PFSK-1 (cell line): ENCODE results near the gene NOL4L.
A peak's percentile ranks its signal among the peaks of the same experiment; 100 is the strongest.

Experiments
- FOXP2 ChIP-seq: optimal IDR thresholded peaks from 2 replicates; pipeline ENCODE3; 2011; ENCODE audit warnings: borderline replicate concordance, control low read depth, inconsistent platforms; ENCODE audit not compliant: insufficient read depth; ENCODE audit errors: extremely low read length, extremely low read depth
- POLR2AphosphoS5 ChIP-seq: IDR thresholded peaks from 2 replicates; pipeline ENCODE4 v1.6.1; 2012; ENCODE audit warnings: low read depth, mild to moderate bottlenecking, control low read depth, low read length, moderate library complexity
- REST ChIP-seq, 2 experiments: IDR thresholded peaks; 2 replicates each; pipeline versions ENCODE4 v1.6.1 to v1.8.0; 2011 to 2012; ENCODE audit warnings: low read depth in 2 of 2, low read length in 2 of 2, control low read depth in 1 of 2, inconsistent platforms in 1 of 2, mild to moderate bottlenecking in 1 of 2, moderate library complexity in 1 of 2; ENCODE audit not compliant: insufficient read depth in 1 of 2
- SIN3A ChIP-seq: IDR thresholded peaks from 2 replicates; pipeline ENCODE4 v1.6.1; 2012; ENCODE audit warnings: mild to moderate bottlenecking, low read length, moderate library complexity, borderline replicate concordance; ENCODE audit not compliant: insufficient read depth
- TAF1 ChIP-seq: IDR thresholded peaks from 2 replicates; pipeline ENCODE4 v1.6.1; 2012; ENCODE audit warnings: low read length, control low read depth, borderline replicate concordance; ENCODE audit not compliant: insufficient read depth

NOL4L gene

GRCh38 chr20:32458061-32458836, 126.9 kb downstream of the NOL4L start:
- no peak for TF ChIP-seq SIN3A
- TF ChIP-seq TAF1: no peak
- TF ChIP-seq REST (IDR thresholded peaks at IDR 0.05; ENCODE audit: insufficient read depth in 1 of 2, low read depth in 2 of 2, low read length in 2 of 2): no peak
- TF ChIP-seq POLR2AphosphoS5: no peak
- no peak for TF ChIP-seq FOXP2

GRCh38 chr20:32457479-32457986, 127.6 kb downstream of the NOL4L start:
- TF ChIP-seq TAF1 (no peak), POLR2AphosphoS5 (0 out of 2 replicates have a peak, but pooled peaks have one; percentile 24)

GRCh38 chr20:32456869-32457478, 128.2 kb downstream of the NOL4L start:
- TF ChIP-seq SIN3A (no peak), TAF1 (no peak)

- TF ChIP-seq TAF1 (no peak), REST (IDR thresholded peaks at IDR 0.05; ENCODE audit: insufficient read depth in 1 of 2, low read depth in 2 of 2, low read length in 2 of 2) (no peak), SIN3A (no peak), POLR2AphosphoS5 (no peak), FOXP2 (no peak)
Observed at GRCh38 chr20:32455901-32456701, 129.0 kb downstream of the NOL4L start.

- TF ChIP-seq FOXP2 (no peak), POLR2AphosphoS5 (no peak), SIN3A (no peak), TAF1 (no peak), REST (IDR thresholded peaks at IDR 0.05; ENCODE audit: insufficient read depth in 1 of 2, low read depth in 2 of 2, low read length in 2 of 2) (no peak)
Observed at GRCh38 chr20:32455171-32455900, 129.8 kb downstream of the NOL4L start.
